Neural crest cell (in vitro differentiated cells): ENCODE results near the gene SUMO1. TPM values are rescaled to one million over a fixed set of nuclear protein-coding genes. Genes with fewer than 3 reads are reported as not detected.
"Not testable (repeated sequence)": the region's sequence is repeated elsewhere in the genome, so short reads cannot be mapped to it uniquely, and the experiment has no call there.

ENCODE experiments used
- DNase-seq: peaks from one replicate; pipeline ENCODE4 v3.0.0; 2021; ENCODE audit warnings: low read depth, mixed read lengths, low spot score
- H3K27ac Mint-ChIP-seq: one replicate; pipeline ENCODE4 v1.8.0; 2021; ENCODE audit warnings: mild to moderate bottlenecking, mixed read lengths; ENCODE audit not compliant: unreplicated experiment
- H3K27me3 Mint-ChIP-seq: 2 replicates; pipeline ENCODE4 v1.8.0; 2021; ENCODE audit warnings: low read depth, mild to moderate bottlenecking, mixed read lengths
- H3K36me3 Mint-ChIP-seq: 2 replicates; pipeline ENCODE4 v1.8.0; 2021; ENCODE audit warnings: low read depth, mild to moderate bottlenecking, mixed read lengths
- H3K4me1 Mint-ChIP-seq: 2 replicates; pipeline ENCODE4 v1.8.0; 2021; ENCODE audit warnings: mixed read lengths
- H3K4me3 Mint-ChIP-seq: one replicate; pipeline ENCODE4 v1.8.0; 2021; ENCODE audit warnings: mild to moderate bottlenecking, mixed read lengths
- H3K9me3 Mint-ChIP-seq: 2 replicates; pipeline ENCODE4 v1.8.0; 2021; ENCODE audit warnings: mixed read lengths
- CTCF ChIP-seq: fragments of 200-600 bp; sonication (generic); conservative IDR thresholded peaks from 2 replicates; pipeline ENCODE4 v1.5.0; 2021; ENCODE audit warnings: antibody characterized with exemption, mild to moderate bottlenecking
- long read RNA-seq: library from polyadenylated mRNA; unstranded; transcript quantifications from one replicate; pipeline ENCODE4 v2.0.0, GENCODE V29; 2020
- total RNA-seq: library from RNA; stranded (reverse); gene quantifications from 2 replicates; pipeline ENCODE4 v1.2.1, GENCODE V29; 2021

The SUMO1 gene
- total RNA-seq, result 128 and 139 TPM in 2 replicates
- long read RNA-seq, transcript SUMO1-205 (5 exons, 534 nt), result minor isoform, 14 of 544 reads
- long read RNA-seq, transcript SUMO1-203 (5 exons, 1,536 nt), result major isoform, 506 of 544 reads
- long read RNA-seq, transcript SUMO1-201 (4 exons, 831 nt), result minor isoform, 11 of 544 reads
- long read RNA-seq, partial matches to known transcripts, result 2 of 544 reads
- long read RNA-seq, other reads (novel, unspliced or antisense), result 10 of 544 reads

GRCh38 chr2:202238234-202239197, at the start of gene SUMO1:
SUMO1 (minus strand) TSS chr2:202238597; CDS start chr2:202238451, 146 bp downstream.
- H3K27me3 Mint-ChIP-seq, result no peaks in the 10 kb centered on the region
- H3K9me3 Mint-ChIP-seq, result no peaks in the 10 kb centered on the region
- TF ChIP-seq CTCF, result peak; percentile 20
- H3K4me1 Mint-ChIP-seq, result peaks cover 26% of the 10 kb centered on the region
- peak; percentile 87 for DNase-seq
- H3K27ac Mint-ChIP-seq, result peak within 1 kb of the TSS; percentile 98
- H3K4me3 Mint-ChIP-seq, result peak within 1 kb of the TSS; percentile 100
- H3K36me3 Mint-ChIP-seq, result no peaks in the 10 kb centered on the region

DNA sequence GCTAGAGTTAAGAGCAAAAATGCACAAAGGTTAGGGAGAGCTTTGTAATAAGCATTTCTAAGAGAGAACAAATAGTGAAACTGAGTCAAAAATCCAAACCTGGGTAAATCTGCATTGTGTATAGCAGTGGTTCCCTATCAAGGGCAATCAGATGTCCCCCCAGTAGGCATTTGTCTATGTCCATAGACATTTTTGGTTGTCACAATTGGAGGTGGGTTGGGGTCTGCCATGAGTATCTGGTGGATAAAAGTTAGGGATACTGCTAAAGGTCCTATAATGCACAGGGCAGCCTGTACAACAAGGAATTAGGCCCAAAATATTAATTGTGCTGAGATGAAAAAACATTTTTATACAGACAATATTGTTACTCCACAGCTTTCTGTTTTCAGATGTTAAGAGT, 48.2 kb upstream of the SUMO1 start:
- Mint-ChIP-seq H3K27ac (no peak overlapping the region), H3K9me3 (no peaks in the 10 kb centered on the region), H3K27me3 (no peaks in the 10 kb centered on the region), H3K36me3 (peaks cover 12% of the 10 kb centered on the region), H3K4me1 (no peaks in the 10 kb centered on the region), H3K4me3 (no peak overlapping the region)
- no peak for TF ChIP-seq CTCF
- no peak for DNase-seq

- no peak for DNase-seq
- peak; percentile 62 for TF ChIP-seq CTCF
- H3K36me3 Mint-ChIP-seq, result peaks cover 3% of the 10 kb centered on the region
Measured at GRCh38 chr2:202278944-202279343, 40.5 kb upstream of the SUMO1 start.

GRCh38 chr2:202278036-202278760, 39.8 kb upstream of the SUMO1 start:
- Mint-ChIP-seq H3K27me3 (no peaks in the 10 kb centered on the region), H3K27ac (no peak overlapping the region), H3K9me3 (no peaks in the 10 kb centered on the region), H3K36me3 (peaks cover 3% of the 10 kb centered on the region), H3K4me1 (peaks cover 3% of the 10 kb centered on the region), H3K4me3 (no peak overlapping the region)
- no peak for DNase-seq
- no peak for TF ChIP-seq CTCF

More at GRCh38 chr2:202278944-202279343, 40.5 kb upstream of the SUMO1 start:
- Mint-ChIP-seq H3K27ac (no peak overlapping the region), H3K27me3 (no peaks in the 10 kb centered on the region), H3K4me3 (no peak overlapping the region), H3K4me1 (peaks cover 3% of the 10 kb centered on the region), H3K9me3 (no peaks in the 10 kb centered on the region)

GRCh38 chr2:202276078-202276720, 37.8 kb upstream of the SUMO1 start:
- not testable (repeated sequence) for H3K27me3 Mint-ChIP-seq, H3K4me3 Mint-ChIP-seq, H3K9me3 Mint-ChIP-seq, H3K4me1 Mint-ChIP-seq, DNase-seq, H3K27ac Mint-ChIP-seq, H3K36me3 Mint-ChIP-seq
